GM19372 (cell line): ENCODE measurements around the gene SLC1A1.

Experiments used
- ATAC-seq: cut with Tn5 transposase; IDR thresholded peaks from one replicate; pipeline ENCODE4 v1.9.1; 2021; ENCODE audit warnings: mild to moderate bottlenecking, low read depth, moderate library complexity; ENCODE audit not compliant: unreplicated experiment

Gene SLC1A1

GRCh38 chr9:4489919-4490704, at the start of gene SLC1A1:
Gene SLC1A1, plus strand, starts transcription at chr9:4490468. Its CDS starts 212 bp downstream, at chr9:4490680.
- peak; percentile 69 for ATAC-seq

GRCh38 chr9:4442806-4443205, 47.5 kb upstream of the SLC1A1 start:
- no peak for ATAC-seq

GRCh38 chr9:4443439-4443838, 46.8 kb upstream of the SLC1A1 start:
- no peak for ATAC-seq

- no peak for ATAC-seq
Observed at GRCh38 chr9:4461437-4461836, 28.8 kb upstream of the SLC1A1 start.

- ATAC-seq: no peak
Observed at GRCh38 chr9:4463824-4464223, 26.4 kb upstream of the SLC1A1 start.

- peak; percentile 96 for ATAC-seq
Observed at GRCh38 chr9:4464911-4465513, 25.3 kb upstream of the SLC1A1 start.

GRCh38 chr9:4465910-4466309, 24.4 kb upstream of the SLC1A1 start:
- no peak for ATAC-seq

- ATAC-seq: no peak
Observed at GRCh38 chr9:4475301-4475700, 15.0 kb upstream of the SLC1A1 start.

GRCh38 chr9:4486176-4486575, 4.1 kb upstream of the SLC1A1 start:
- no peak for ATAC-seq

- no peak for ATAC-seq
Observed at GRCh38 chr9:4489562-4489918, 728 bp upstream of the SLC1A1 start.

GRCh38 chr9:4490705-4491625, 697 bp downstream of the SLC1A1 start:
- ATAC-seq: no peak

- no peak for ATAC-seq
Observed at GRCh38 chr9:4491626-4491975, 1.3 kb downstream of the SLC1A1 start.

GRCh38 chr9:4494332-4494731, 4.1 kb downstream of the SLC1A1 start:
- no peak for ATAC-seq

- no peak for ATAC-seq
Observed at GRCh38 chr9:4494806-4495205, 4.5 kb downstream of the SLC1A1 start.

GRCh38 chr9:4495537-4495936, 5.3 kb downstream of the SLC1A1 start:
- ATAC-seq: no peak

- no peak for ATAC-seq
Observed at GRCh38 chr9:4496497-4496896, 6.2 kb downstream of the SLC1A1 start.

- ATAC-seq: no peak
Observed at GRCh38 chr9:4497395-4497794, 7.1 kb downstream of the SLC1A1 start.

- no peak for ATAC-seq
Observed at GRCh38 chr9:4497855-4498254, 7.6 kb downstream of the SLC1A1 start.

GRCh38 chr9:4499917-4500316, 9.6 kb downstream of the SLC1A1 start:
- no peak for ATAC-seq

GRCh38 chr9:4501147-4501507, 10.9 kb downstream of the SLC1A1 start:
- no peak for ATAC-seq

GRCh38 chr9:4502444-4502843, 12.2 kb downstream of the SLC1A1 start:
- ATAC-seq: no peak
